Testis (tissue), 2 donors: ENCODE data around the gene POU6F1.

Experiments
- CTCF ChIP-seq, 3 experiments: fragments of 450-650 bp in 2 of 3; fragments of 200-600 bp in 1 of 3; sonication (generic) in 1 of 3; IDR thresholded peaks; one replicate each; pipeline ENCODE4 v1.5.1; 2016 to 2019; ENCODE audit warnings: antibody characterized with exemption in 3 of 3, mild to moderate bottlenecking in 2 of 3, moderate library complexity in 1 of 3
- POLR2A ChIP-seq: fragments of 450-650 bp; IDR thresholded peaks from one replicate; pipeline ENCODE4 v1.6.1; 2017; ENCODE audit warnings: antibody characterized with exemption, mild to moderate bottlenecking, moderate library complexity

GRCh38 chr12:51181558-51181957 is 36.3 kb downstream of the POU6F1 start:
- TF ChIP-seq POLR2A: no peak
- TF ChIP-seq CTCF (IDR thresholded peaks at IDR 0.05): no peak
